IMR-90 (cell line): Measurements from ENCODE around the gene HSD17B8.

Experiments used
- CTCF ChIP-seq: conservative IDR thresholded peaks from 2 replicates; pipeline ENCODE4 v1.5.1; 2012; ENCODE audit warnings: mild to moderate bottlenecking, low read depth, low read length, improper control_type of control experiment
- MAFK ChIP-seq: IDR thresholded peaks from 2 replicates; pipeline ENCODE4 v1.6.1; 2012; ENCODE audit warnings: low read depth, low read length, improper control_type of control experiment
- MAZ ChIP-seq: IDR thresholded peaks from 2 replicates; pipeline ENCODE4 v1.6.1; 2012; ENCODE audit warnings: low read depth, mild to moderate bottlenecking, low read length, improper control_type of control experiment, moderate library complexity, borderline replicate concordance
- MXI1 ChIP-seq: IDR thresholded peaks from 2 replicates; pipeline ENCODE4 v1.6.1; 2012; ENCODE audit warnings: low read depth, mild to moderate bottlenecking, low read length, moderate library complexity, borderline replicate concordance
- POLR2A ChIP-seq: IDR thresholded peaks from 2 replicates; pipeline ENCODE4 v1.6.1; 2012; ENCODE audit warnings: mild to moderate bottlenecking, low read depth, low read length
- RAD21 ChIP-seq: IDR thresholded peaks from 2 replicates; pipeline ENCODE4 v1.6.1; 2012; ENCODE audit warnings: low read length, improper control_type of control experiment
- SMC3 ChIP-seq: fragments of 150-350 bp; IDR thresholded peaks from 2 replicates; pipeline ENCODE4 v1.6.1; 2016; ENCODE audit warnings: low read depth, mild to moderate bottlenecking, antibody characterized with exemption, low read length, moderate library complexity

- no peak for TF ChIP-seq CTCF
- no peak for TF ChIP-seq MAZ
- TF ChIP-seq POLR2A = no peak
- no peak for TF ChIP-seq SMC3
- TF ChIP-seq MXI1 = no peak
- no peak for TF ChIP-seq RAD21
- TF ChIP-seq MAFK = no peak
Observed at GRCh38 chr6:33174784-33175183, 29.7 kb upstream of the HSD17B8 start.
